DOHH2 (cell line): Measurements from ENCODE around the gene EPM2AIP1.

Source experiments
- H3F3A ChIP-seq: fragments of 200-600 bp; sonication (generic), shearing (Covaris generic); 2 replicates; pipeline ENCODE4 v1.6.0; 2016; ENCODE audit warnings: antibody characterized with exemption, mild to moderate bottlenecking; ENCODE audit not compliant: control insufficient read depth, insufficient read depth
- H3K27ac ChIP-seq: fragments of 200-600 bp; sonication (generic); 2 replicates; pipeline ENCODE4 v1.5.1; 2014; ENCODE audit warnings: low read depth, mild to moderate bottlenecking, low read length, moderate library complexity
- H3K27me3 ChIP-seq: fragments of 200-600 bp; sonication (generic); 2 replicates; pipeline ENCODE4 v1.6.1; 2014; ENCODE audit warnings: mild to moderate bottlenecking, low read length, mixed read lengths; ENCODE audit not compliant: control insufficient read depth
- H3K36me3 ChIP-seq: fragments of 200-600 bp; sonication (generic); 2 replicates; pipeline ENCODE4 v1.6.1; 2014; ENCODE audit warnings: mild to moderate bottlenecking, low read length, moderate library complexity, mixed read lengths; ENCODE audit not compliant: control insufficient read depth
- H3K4me1 ChIP-seq: fragments of 200-600 bp; sonication (generic); 2 replicates; pipeline ENCODE4 v1.6.1; 2014; ENCODE audit warnings: mild to moderate bottlenecking, low read length, mixed read lengths; ENCODE audit not compliant: control insufficient read depth
- H3K4me2 ChIP-seq: fragments of 200-600 bp; sonication (generic); 2 replicates; pipeline ENCODE4 v1.6.0; 2014; ENCODE audit warnings: mild to moderate bottlenecking, low read length, moderate library complexity
- H3K4me3 ChIP-seq: fragments of 200-600 bp; sonication (generic); 2 replicates; pipeline ENCODE4 v1.5.1; 2014; ENCODE audit warnings: mild to moderate bottlenecking, low read length, mixed read lengths
- H3K79me2 ChIP-seq: fragments of 200-600 bp; sonication (generic); 2 replicates; pipeline ENCODE4 v1.6.1; 2014; ENCODE audit warnings: mild to moderate bottlenecking, low read length, mixed read lengths; ENCODE audit not compliant: control insufficient read depth
- H3K9me2 ChIP-seq: fragments of 200-600 bp; sonication (generic); replicated peaks from 2 replicates; pipeline ENCODE4 v1.6.1; 2014; ENCODE audit warnings: mild to moderate bottlenecking, low read length, mixed read lengths; ENCODE audit not compliant: control insufficient read depth
- H3K9me3 ChIP-seq: fragments of 200-600 bp; sonication (generic); 2 replicates; pipeline ENCODE4 v1.6.1; 2014; ENCODE audit warnings: antibody characterized with exemption, low read length, mixed read lengths; ENCODE audit not compliant: control insufficient read depth, insufficient read depth
- H4K20me1 ChIP-seq: fragments of 200-600 bp; sonication (generic); 2 replicates; pipeline ENCODE4 v1.6.0; 2014; ENCODE audit warnings: low read depth, mild to moderate bottlenecking, antibody characterized with exemption, low read length, moderate library complexity; ENCODE audit not compliant: control insufficient read depth, insufficient read depth
- EZH2phosphoT487 ChIP-seq: fragments of 200-600 bp; sonication (generic); IDR thresholded peaks from 2 replicates; pipeline ENCODE4 v1.6.1; 2017; ENCODE audit warnings: borderline replicate concordance, mild to moderate bottlenecking, antibody characterized with exemption, low read length, moderate library complexity, mixed read lengths
- TF ChIP-seq, protein P1 (sequence below): fragments of 200-600 bp; sonication (generic); IDR thresholded peaks from one replicate; pipeline ENCODE4 v1.5.1; 2014; ENCODE audit warnings: antibody characterized with exemption, mild to moderate bottlenecking, low read depth, low read length; ENCODE audit not compliant: poor library complexity, severe bottlenecking

EPM2AIP1 gene

GRCh38 chr3:37025561-37026335 is 32.8 kb upstream of the EPM2AIP1 start:
- Histone ChIP-seq H3K27me3 (no peaks in the 10 kb centered on the region), H4K20me1 (no peaks in the 10 kb centered on the region), H3K4me1 (peaks cover 10% of the 10 kb centered on the region), H3K79me2 (peaks cover 3% of the 10 kb centered on the region; the same call in 1 of the 2 replicates), H3K4me2 (no peak overlapping the region), H3K4me3 (no peak overlapping the region), H3K36me3 (peaks cover 94% of the 10 kb centered on the region), H3K9me3 (no peaks in the 10 kb centered on the region), H3K9me2 (no peaks in the 10 kb centered on the region), H3F3A (no peaks in the 10 kb centered on the region), H3K27ac (no peak overlapping the region)
- no peak for TF ChIP-seq EZH2phosphoT487
- TF ChIP-seq, protein P1, sequence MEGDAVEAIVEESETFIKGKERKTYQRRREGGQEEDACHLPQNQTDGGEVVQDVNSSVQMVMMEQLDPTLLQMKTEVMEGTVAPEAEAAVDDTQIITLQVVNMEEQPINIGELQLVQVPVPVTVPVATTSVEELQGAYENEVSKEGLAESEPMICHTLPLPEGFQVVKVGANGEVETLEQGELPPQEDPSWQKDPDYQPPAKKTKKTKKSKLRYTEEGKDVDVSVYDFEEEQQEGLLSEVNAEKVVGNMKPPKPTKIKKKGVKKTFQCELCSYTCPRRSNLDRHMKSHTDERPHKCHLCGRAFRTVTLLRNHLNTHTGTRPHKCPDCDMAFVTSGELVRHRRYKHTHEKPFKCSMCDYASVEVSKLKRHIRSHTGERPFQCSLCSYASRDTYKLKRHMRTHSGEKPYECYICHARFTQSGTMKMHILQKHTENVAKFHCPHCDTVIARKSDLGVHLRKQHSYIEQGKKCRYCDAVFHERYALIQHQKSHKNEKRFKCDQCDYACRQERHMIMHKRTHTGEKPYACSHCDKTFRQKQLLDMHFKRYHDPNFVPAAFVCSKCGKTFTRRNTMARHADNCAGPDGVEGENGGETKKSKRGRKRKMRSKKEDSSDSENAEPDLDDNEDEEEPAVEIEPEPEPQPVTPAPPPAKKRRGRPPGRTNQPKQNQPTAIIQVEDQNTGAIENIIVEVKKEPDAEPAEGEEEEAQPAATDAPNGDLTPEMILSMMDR = no peak

- H4K20me1 ChIP-seq = no peaks in the 10 kb centered on the region
- no peak overlapping the region for H3K4me3 ChIP-seq
- H3K36me3 ChIP-seq = peaks cover 95% of the 10 kb centered on the region
- no peaks in the 10 kb centered on the region for H3F3A ChIP-seq
- peaks cover 10% of the 10 kb centered on the region for H3K4me1 ChIP-seq
- no peaks in the 10 kb centered on the region for H3K27me3 ChIP-seq
- no peak overlapping the region for H3K4me2 ChIP-seq
- no peaks in the 10 kb centered on the region for H3K9me2 ChIP-seq
- no peak overlapping the region for H3K27ac ChIP-seq
- H3K79me2 ChIP-seq = peaks cover 3% of the 10 kb centered on the region; the same call in 1 of the 2 replicates
- H3K9me3 ChIP-seq = no peaks in the 10 kb centered on the region
- no peak for TF ChIP-seq EZH2phosphoT487
- TF ChIP-seq, protein P1 = no peak
Observed at GRCh38 chr3:37024820-37025405, 32.0 kb upstream of the EPM2AIP1 start.

DNA sequence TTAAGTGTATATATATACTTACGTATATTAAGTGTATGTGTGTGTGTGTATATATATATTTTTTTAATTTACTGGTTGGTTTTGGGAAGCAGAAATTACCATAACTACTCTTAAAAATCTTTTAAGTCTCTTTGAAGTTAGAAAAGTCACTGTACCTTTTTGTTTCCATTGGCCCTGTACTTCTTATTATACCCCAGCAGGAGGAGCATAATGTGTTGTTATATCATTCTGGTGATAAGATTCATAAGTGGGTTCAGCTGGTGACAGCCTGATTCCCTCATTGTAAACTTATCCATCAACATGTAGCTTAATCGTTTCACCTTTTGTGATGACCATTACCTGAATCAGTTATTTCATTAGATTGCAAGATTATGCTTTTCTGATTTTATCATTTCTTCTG is 31.2 kb upstream of the EPM2AIP1 start:
- peaks cover 3% of the 10 kb centered on the region; the same call in 1 of the 2 replicates for H3K79me2 ChIP-seq
- TF ChIP-seq, protein P1 = peak; percentile 36
- no peak for TF ChIP-seq EZH2phosphoT487
- H3K4me2 ChIP-seq = no peak overlapping the region
- no peak overlapping the region for H3K27ac ChIP-seq
- no peak overlapping the region for H3K4me3 ChIP-seq
- H3K9me3 ChIP-seq = no peaks in the 10 kb centered on the region
- H3K27me3 ChIP-seq = no peaks in the 10 kb centered on the region
- H3F3A ChIP-seq = no peaks in the 10 kb centered on the region
- H4K20me1 ChIP-seq = no peaks in the 10 kb centered on the region
- no peaks in the 10 kb centered on the region for H3K9me2 ChIP-seq
- peaks cover 95% of the 10 kb centered on the region for H3K36me3 ChIP-seq
- H3K4me1 ChIP-seq = peaks cover 10% of the 10 kb centered on the region
